ENCODE results near the gene ATP6V0D1.

The ATP6V0D1 gene

DNA sequence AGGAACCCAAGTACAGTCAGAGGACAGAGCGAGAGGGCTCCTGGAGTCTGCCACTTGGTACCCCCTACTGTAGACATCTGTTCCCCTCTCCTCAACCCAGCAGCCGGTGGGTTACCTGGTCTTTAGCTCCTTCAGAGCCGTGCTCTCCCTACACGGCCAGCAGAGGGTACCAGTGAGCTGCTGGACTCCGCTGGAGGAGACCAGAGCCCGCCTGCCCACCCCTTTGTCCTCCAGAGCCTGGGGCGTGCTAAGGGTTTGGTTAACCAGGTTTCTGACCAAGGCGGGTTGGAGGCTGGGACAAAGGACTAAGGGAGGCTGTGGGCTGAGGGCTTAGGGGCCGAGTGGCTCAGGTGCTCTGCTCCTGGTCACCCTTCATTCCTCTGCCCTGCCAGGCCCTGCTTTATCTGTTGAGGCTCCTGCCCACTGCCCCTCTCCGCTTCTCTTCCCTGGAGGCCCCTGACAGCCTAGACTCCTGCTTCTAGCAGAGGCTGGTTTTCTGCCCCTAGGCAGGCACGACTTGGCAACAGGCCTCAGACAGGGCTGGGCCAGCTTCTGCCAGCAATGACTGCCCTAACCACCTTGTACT, 52.7 kb downstream of the ATP6V0D1 start:
- H3K36me3 ChIP-seq (ENCODE audit: control insufficient read depth, insufficient read depth, low read length) = no peaks in the 10 kb centered on the region
- peaks cover 30% of the 10 kb centered on the region for H3K4me1 ChIP-seq (ENCODE audit: control insufficient read depth, insufficient read depth, low read length)
- H3K27me3 ChIP-seq (ENCODE audit: control insufficient read depth, insufficient read depth, low read length, poor library complexity, severe bottlenecking) = peaks cover 46% of the 10 kb centered on the region
- 23 to 26% methylated on average over 11 of the region's 11 CpGs for WGBS, 2 experiments
- no peak overlapping the region for H3K27ac ChIP-seq (ENCODE audit: insufficient read depth, low read depth, low read length, poor library complexity, severe bottlenecking)
- H3K4me3 ChIP-seq (ENCODE audit: insufficient read depth, low read depth, low read length) = no peak overlapping the region
- no peaks in the 10 kb centered on the region for H3K9me3 ChIP-seq (ENCODE audit: control insufficient read depth, low read length)

DNA sequence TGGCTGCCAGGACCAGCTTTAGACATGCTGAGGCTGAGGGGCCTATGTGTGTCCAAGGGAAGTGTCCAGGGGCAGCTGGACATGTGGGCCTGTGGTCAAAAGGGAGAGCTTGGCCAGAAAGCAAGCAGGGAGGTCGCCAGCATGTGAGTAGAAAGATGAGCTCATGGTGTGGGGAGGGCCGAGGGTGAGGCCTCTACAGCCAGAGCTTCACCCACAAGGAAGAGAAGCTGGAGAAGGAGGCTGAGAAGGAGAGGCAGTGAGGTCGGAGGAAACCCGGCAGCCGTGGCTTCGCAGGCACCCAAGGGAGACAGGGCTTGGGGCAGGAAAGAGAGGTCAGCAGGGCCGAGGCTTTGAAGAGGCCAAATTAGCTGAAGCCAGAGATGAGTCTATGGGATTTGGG, 54.0 kb downstream of the ATP6V0D1 start:
- Histone ChIP-seq H3K27me3 (ENCODE audit: control insufficient read depth, insufficient read depth, low read length, poor library complexity, severe bottlenecking) (peaks cover 37% of the 10 kb centered on the region), H3K36me3 (ENCODE audit: control insufficient read depth, insufficient read depth, low read length) (no peaks in the 10 kb centered on the region), H3K27ac (ENCODE audit: insufficient read depth, low read depth, low read length, poor library complexity, severe bottlenecking) (no peak overlapping the region), H3K4me3 (ENCODE audit: insufficient read depth, low read depth, low read length) (no peak overlapping the region), H3K4me1 (ENCODE audit: control insufficient read depth, insufficient read depth, low read length) (peaks cover 23% of the 10 kb centered on the region), H3K9me3 (ENCODE audit: control insufficient read depth, low read length) (no peaks in the 10 kb centered on the region)
- WGBS, 2 experiments = 92 to 94% methylated on average over 7 of the region's 7 CpGs

DNA sequence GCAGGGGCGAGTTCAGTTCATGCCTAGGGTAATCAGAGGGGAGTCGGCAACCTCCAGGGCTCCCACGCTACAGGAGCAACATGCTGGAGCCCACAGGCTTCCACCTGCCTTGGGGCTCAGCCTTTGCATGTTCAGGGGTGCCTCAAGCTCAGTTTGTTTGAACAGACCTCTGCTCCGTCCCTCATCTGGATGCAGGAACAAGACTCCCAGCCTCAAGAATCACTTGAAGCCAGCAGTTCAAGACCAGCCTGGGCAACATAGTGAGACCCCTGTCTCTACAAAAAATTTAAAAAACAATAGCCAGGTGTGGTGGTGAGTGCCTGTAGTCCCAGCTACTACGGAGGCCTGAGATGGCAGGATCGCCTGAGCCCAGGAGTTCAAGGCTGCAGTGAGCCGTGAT, 54.9 kb downstream of the ATP6V0D1 start:
- 88 to 92% methylated on average over 6 to 7 of the region's 7 CpGs for WGBS, 2 experiments

DNA sequence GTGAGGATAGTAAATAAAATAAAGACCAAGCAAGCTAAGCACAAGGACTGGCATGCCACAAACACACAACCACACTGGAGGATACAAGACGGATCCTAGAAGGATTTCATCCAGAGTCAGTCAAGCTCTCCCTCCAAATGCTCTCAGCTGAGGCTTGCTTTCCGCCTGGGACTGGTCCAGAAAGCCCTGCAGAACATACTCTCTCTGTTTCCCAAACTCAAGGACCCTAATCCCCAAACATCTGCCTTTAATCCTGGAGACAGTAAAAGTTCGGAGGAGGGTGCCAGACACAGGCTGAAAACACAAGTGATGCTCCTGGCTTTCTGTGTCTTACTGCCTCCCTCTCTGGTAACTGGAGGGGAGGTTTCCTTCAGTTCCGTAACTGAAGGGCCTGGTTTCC, 55.4 kb downstream of the ATP6V0D1 start:
- 81 to 82% methylated on average over 4 of the region's 4 CpGs for WGBS, 2 experiments
- H3K4me1 ChIP-seq (ENCODE audit: control insufficient read depth, insufficient read depth, low read length) = peaks cover 20% of the 10 kb centered on the region
- no peak overlapping the region for H3K4me3 ChIP-seq (ENCODE audit: insufficient read depth, low read depth, low read length)
- peaks cover 24% of the 10 kb centered on the region for H3K27me3 ChIP-seq (ENCODE audit: control insufficient read depth, insufficient read depth, low read length, poor library complexity, severe bottlenecking)
- no peaks in the 10 kb centered on the region for H3K36me3 ChIP-seq (ENCODE audit: control insufficient read depth, insufficient read depth, low read length)
- no peaks in the 10 kb centered on the region for H3K9me3 ChIP-seq (ENCODE audit: control insufficient read depth, low read length)
- no peak overlapping the region for H3K27ac ChIP-seq (ENCODE audit: insufficient read depth, low read depth, low read length, poor library complexity, severe bottlenecking)

More for the DNA sequence above, 54.9 kb downstream of the ATP6V0D1 start:
- no peaks in the 10 kb centered on the region for H3K36me3 ChIP-seq (ENCODE audit: control insufficient read depth, insufficient read depth, low read length)
- peaks cover 28% of the 10 kb centered on the region for H3K27me3 ChIP-seq (ENCODE audit: control insufficient read depth, insufficient read depth, low read length, poor library complexity, severe bottlenecking)
- H3K4me3 ChIP-seq (ENCODE audit: insufficient read depth, low read depth, low read length) = no peak overlapping the region
- peaks cover 20% of the 10 kb centered on the region for H3K4me1 ChIP-seq (ENCODE audit: control insufficient read depth, insufficient read depth, low read length)
- no peak overlapping the region for H3K27ac ChIP-seq (ENCODE audit: insufficient read depth, low read depth, low read length, poor library complexity, severe bottlenecking)
- no peaks in the 10 kb centered on the region for H3K9me3 ChIP-seq (ENCODE audit: control insufficient read depth, low read length)

DNA sequence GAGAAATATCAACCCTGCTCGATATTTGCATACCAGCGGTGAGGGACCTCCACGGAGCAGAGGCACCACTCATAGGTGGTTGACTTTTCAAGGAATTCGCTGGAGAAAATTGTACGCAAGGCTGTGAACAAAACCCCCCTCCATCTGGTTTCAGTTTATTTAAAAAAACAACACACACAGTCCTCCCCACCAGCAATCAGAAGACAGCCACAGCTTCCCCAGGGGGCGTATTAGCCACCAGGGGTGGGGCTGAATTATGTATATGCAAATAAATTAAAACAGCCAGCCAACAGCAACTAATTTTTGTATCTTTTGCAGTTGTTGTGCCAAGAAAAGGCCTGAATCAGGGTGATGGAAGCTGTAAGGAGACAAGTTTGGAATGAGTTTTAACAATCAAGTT, 55.9 kb downstream of the ATP6V0D1 start:
- no peak overlapping the region for H3K4me3 ChIP-seq (ENCODE audit: insufficient read depth, low read depth, low read length)
- no peaks in the 10 kb centered on the region for H3K36me3 ChIP-seq (ENCODE audit: control insufficient read depth, insufficient read depth, low read length)
- peaks cover 20% of the 10 kb centered on the region for H3K4me1 ChIP-seq (ENCODE audit: control insufficient read depth, insufficient read depth, low read length)
- H3K27me3 ChIP-seq (ENCODE audit: control insufficient read depth, insufficient read depth, low read length, poor library complexity, severe bottlenecking) = peaks cover 18% of the 10 kb centered on the region
- H3K27ac ChIP-seq (ENCODE audit: insufficient read depth, low read depth, low read length, poor library complexity, severe bottlenecking) = no peak overlapping the region
- 30 to 35% methylated on average over 5 of the region's 6 CpGs for WGBS, 2 experiments
- H3K9me3 ChIP-seq (ENCODE audit: control insufficient read depth, low read length) = no peaks in the 10 kb centered on the region

DNA sequence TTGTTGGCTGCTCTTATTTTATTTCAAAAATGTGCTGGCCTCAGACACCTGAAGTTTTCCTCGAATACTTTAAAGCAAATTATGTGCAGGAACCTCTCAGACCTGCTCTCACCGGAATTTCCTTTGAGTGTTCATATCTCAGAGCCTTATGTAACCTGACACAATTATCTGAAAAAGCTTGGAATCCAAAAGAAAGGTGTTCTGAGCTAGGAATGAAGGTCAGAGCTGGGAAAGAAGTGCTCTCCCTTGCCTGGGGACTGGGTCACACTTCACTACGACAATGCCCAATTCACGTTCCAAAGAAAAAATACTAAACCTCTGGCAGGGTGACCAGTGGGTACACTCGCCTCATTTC, 56.7 kb downstream of the ATP6V0D1 start:
- Histone ChIP-seq H3K27me3 (ENCODE audit: control insufficient read depth, insufficient read depth, low read length, poor library complexity, severe bottlenecking) (peaks cover 10% of the 10 kb centered on the region), H3K4me3 (ENCODE audit: insufficient read depth, low read depth, low read length) (peak overlapping the region; percentile 4), H3K36me3 (ENCODE audit: control insufficient read depth, insufficient read depth, low read length) (no peaks in the 10 kb centered on the region), H3K9me3 (ENCODE audit: control insufficient read depth, low read length) (no peaks in the 10 kb centered on the region), H3K27ac (ENCODE audit: insufficient read depth, low read depth, low read length, poor library complexity, severe bottlenecking) (no peak overlapping the region), H3K4me1 (ENCODE audit: control insufficient read depth, insufficient read depth, low read length) (peaks cover 20% of the 10 kb centered on the region)
- 24 to 27% methylated on average over 5 of the region's 5 CpGs for WGBS, 2 experiments

GRCh38 chr16:67423611-67424260, 57.2 kb downstream of the ATP6V0D1 start:
- Histone ChIP-seq H3K27me3 (ENCODE audit: control insufficient read depth, insufficient read depth, low read length, poor library complexity, severe bottlenecking) (peaks cover 5% of the 10 kb centered on the region), H3K27ac (ENCODE audit: insufficient read depth, low read depth, low read length, poor library complexity, severe bottlenecking) (no peak overlapping the region), H3K4me1 (ENCODE audit: control insufficient read depth, insufficient read depth, low read length) (peaks cover 20% of the 10 kb centered on the region), H3K9me3 (ENCODE audit: control insufficient read depth, low read length) (no peaks in the 10 kb centered on the region), H3K36me3 (ENCODE audit: control insufficient read depth, insufficient read depth, low read length) (no peaks in the 10 kb centered on the region), H3K4me3 (ENCODE audit: insufficient read depth, low read depth, low read length) (no peak overlapping the region)
- 15 to 21% methylated on average over 8 to 9 of the region's 9 CpGs for WGBS, 2 experiments

GRCh38 chr16:67423015-67423414, 57.9 kb downstream of the ATP6V0D1 start:
- Histone ChIP-seq H3K36me3 (ENCODE audit: control insufficient read depth, insufficient read depth, low read length) (no peaks in the 10 kb centered on the region), H3K4me3 (ENCODE audit: insufficient read depth, low read depth, low read length) (no peak overlapping the region), H3K9me3 (ENCODE audit: control insufficient read depth, low read length) (no peaks in the 10 kb centered on the region), H3K4me1 (ENCODE audit: control insufficient read depth, insufficient read depth, low read length) (peaks cover 20% of the 10 kb centered on the region), H3K27me3 (ENCODE audit: control insufficient read depth, insufficient read depth, low read length, poor library complexity, severe bottlenecking) (no peaks in the 10 kb centered on the region), H3K27ac (ENCODE audit: insufficient read depth, low read depth, low read length, poor library complexity, severe bottlenecking) (no peak overlapping the region)
- 90 to 93% methylated on average over 5 of the region's 5 CpGs for WGBS, 2 experiments

- Histone ChIP-seq H3K27me3 (ENCODE audit: control insufficient read depth, insufficient read depth, low read length, poor library complexity, severe bottlenecking) (peaks cover 6% of the 10 kb centered on the region), H3K4me1 (ENCODE audit: control insufficient read depth, insufficient read depth, low read length) (peaks cover 20% of the 10 kb centered on the region), H3K36me3 (ENCODE audit: control insufficient read depth, insufficient read depth, low read length) (no peaks in the 10 kb centered on the region), H3K9me3 (ENCODE audit: control insufficient read depth, low read length) (no peaks in the 10 kb centered on the region), H3K4me3 (ENCODE audit: insufficient read depth, low read depth, low read length) (no peak overlapping the region), H3K27ac (ENCODE audit: insufficient read depth, low read depth, low read length, poor library complexity, severe bottlenecking) (no peak overlapping the region)
- 68 to 73% methylated on average over 4 of the region's 4 CpGs for WGBS, 2 experiments
Observed at GRCh38 chr16:67421030-67421429, 59.9 kb downstream of the ATP6V0D1 start.

- H3K36me3 ChIP-seq (ENCODE audit: control insufficient read depth, insufficient read depth, low read length) = no peaks in the 10 kb centered on the region
Observed at GRCh38 chr16:67419931-67420330, 61.0 kb downstream of the ATP6V0D1 start.

More at GRCh38 chr16:67419931-67420330, 61.0 kb downstream of the ATP6V0D1 start:
- H3K27me3 ChIP-seq (ENCODE audit: control insufficient read depth, insufficient read depth, low read length, poor library complexity, severe bottlenecking) = peaks cover 15% of the 10 kb centered on the region
- no peaks in the 10 kb centered on the region for H3K9me3 ChIP-seq (ENCODE audit: control insufficient read depth, low read length)
- no peak overlapping the region for H3K27ac ChIP-seq (ENCODE audit: insufficient read depth, low read depth, low read length, poor library complexity, severe bottlenecking)
- no peak overlapping the region for H3K4me3 ChIP-seq (ENCODE audit: insufficient read depth, low read depth, low read length)
- H3K4me1 ChIP-seq (ENCODE audit: control insufficient read depth, insufficient read depth, low read length) = peaks cover 15% of the 10 kb centered on the region
- 86 to 94% methylated on average over 3 of the region's 3 CpGs for WGBS, 2 experiments

All from ectodermal cell (in vitro differentiated cells).